Skin of body (tissue), 2 donors: Measurements from ENCODE around the gene CDK5RAP3. TPM values are rescaled to one million over a fixed set of nuclear protein-coding genes. Genes with fewer than 3 reads are reported as not detected.
"Not testable (repeated sequence)": the region's sequence is repeated elsewhere in the genome, so short reads cannot be mapped to it uniquely, and the experiment has no call there.

ENCODE experiments used
- DNase-seq: peaks from one replicate; lab custom pipeline; 2025; lab: John Stamatoyannopoulos, UW
- total RNA-seq: library from RNA; depleted of rRNA; stranded (reverse); fragments of >200 nt; gene quantifications from one replicate; pipeline ENCODE4 v1.2.3, GENCODE V29; 2014

CDK5RAP3 gene
- total RNA-seq = 126 TPM

GRCh38 chr17:47970725-47971499, at the start of gene CDK5RAP3:
Gene CDK5RAP3, plus strand, starts transcription at chr17:47971113. Its CDS starts 34 bp downstream, at chr17:47971147.
- DNase-seq = peak; percentile 99

- DNase-seq = no peak
Measured at GRCh38 chr17:47924785-47925677, 45.9 kb upstream of the CDK5RAP3 start.

GRCh38 chr17:47925678-47925988, 45.3 kb upstream of the CDK5RAP3 start:
- no peak for DNase-seq

- no peak for DNase-seq
Measured at GRCh38 chr17:47927821-47928400, 43.0 kb upstream of the CDK5RAP3 start.

- no peak for DNase-seq
Measured at GRCh38 chr17:47928415-47928814, 42.5 kb upstream of the CDK5RAP3 start.

GRCh38 chr17:47929218-47930000, 41.5 kb upstream of the CDK5RAP3 start:
- no peak for DNase-seq

GRCh38 chr17:47931848-47932247, 39.1 kb upstream of the CDK5RAP3 start:
- no peak for DNase-seq

GRCh38 chr17:47934856-47935255, 36.1 kb upstream of the CDK5RAP3 start:
- no peak for DNase-seq

GRCh38 chr17:47935468-47935867, 35.4 kb upstream of the CDK5RAP3 start:
- DNase-seq = not testable (repeated sequence)

GRCh38 chr17:47935961-47936360, 35.0 kb upstream of the CDK5RAP3 start:
- no peak for DNase-seq

- DNase-seq = no peak
Measured at GRCh38 chr17:47937941-47938340, 33.0 kb upstream of the CDK5RAP3 start.

- peak; percentile 97 for DNase-seq
Measured at GRCh38 chr17:47941246-47942095, 29.4 kb upstream of the CDK5RAP3 start, which contains the start of gene PNPO. Gene PNPO, plus strand, starts transcription at chr17:47941571. Its CDS starts 105 bp downstream, at chr17:47941676.

- no peak for DNase-seq
Measured at GRCh38 chr17:47942096-47942510, 28.8 kb upstream of the CDK5RAP3 start.

GRCh38 chr17:47942568-47942967, 28.3 kb upstream of the CDK5RAP3 start:
- no peak for DNase-seq

GRCh38 chr17:47945080-47945479, 25.8 kb upstream of the CDK5RAP3 start:
- no peak for DNase-seq

- DNase-seq = no peak
Measured at GRCh38 chr17:47945529-47946508, 25.1 kb upstream of the CDK5RAP3 start.

- DNase-seq = no peak
Measured at GRCh38 chr17:47946516-47946915, 24.4 kb upstream of the CDK5RAP3 start.

GRCh38 chr17:47946929-47947397, 23.9 kb upstream of the CDK5RAP3 start:
- DNase-seq = no peak

- DNase-seq = no peak
Measured at GRCh38 chr17:47948706-47949196, 22.2 kb upstream of the CDK5RAP3 start.
